IPS-18c (cell line): Measurements from ENCODE around the gene THSD7A.
"Not testable (repeated sequence)": the region's sequence is repeated elsewhere in the genome, so short reads cannot be mapped to it uniquely, and the experiment has no call there.

Source experiments
- H3K4me3 ChIP-seq: 2 replicates; pipeline ENCODE4 v1.7.0; 2013; ENCODE audit warnings: low read depth, mild to moderate bottlenecking, low read length, moderate library complexity; ENCODE audit not compliant: insufficient read depth
- H3K9me3 ChIP-seq: one replicate; pipeline ENCODE4 v1.6.1; 2013; ENCODE audit warnings: mild to moderate bottlenecking, low read length, moderate library complexity; ENCODE audit not compliant: control insufficient read depth, insufficient read depth

Gene THSD7A

DNA sequence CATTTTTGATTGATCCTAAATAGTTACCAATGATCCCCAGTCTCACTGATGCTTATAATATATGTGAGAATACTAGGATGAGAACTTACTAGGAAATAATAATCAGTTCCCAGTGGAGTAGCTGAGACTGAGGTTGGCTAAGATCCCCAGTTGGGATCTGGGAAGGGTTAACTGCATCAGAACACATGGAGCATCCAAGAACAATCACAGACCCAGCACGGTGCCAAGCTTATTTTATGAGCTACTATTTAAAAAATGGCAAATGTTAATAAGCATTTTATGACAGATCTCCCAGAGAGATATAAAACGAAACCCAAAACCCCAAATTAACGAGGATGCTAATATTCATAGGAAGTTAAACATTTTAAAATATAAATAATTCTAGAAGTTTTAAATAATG is 379.5 kb downstream of the THSD7A start:
- no peak overlapping the region for H3K4me3 ChIP-seq
- no peaks in the 10 kb centered on the region for H3K9me3 ChIP-seq

DNA sequence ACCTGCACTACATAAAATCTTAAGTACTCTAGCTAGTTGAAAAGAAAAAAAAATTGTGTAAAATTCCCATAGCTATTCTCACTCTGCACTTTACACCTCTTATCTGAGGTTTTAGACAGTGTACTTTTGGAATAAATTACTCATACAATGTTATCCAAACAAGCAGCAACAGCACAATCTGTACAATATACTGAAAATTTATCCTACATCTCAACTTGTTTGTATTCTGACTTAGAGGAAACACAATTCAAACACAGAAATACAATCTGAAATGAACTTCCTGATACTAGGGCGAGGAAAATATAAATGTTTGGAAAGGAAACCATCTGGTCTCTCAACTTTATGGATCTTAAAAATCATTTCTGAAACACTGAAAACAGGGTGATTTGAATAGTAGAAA is 381.7 kb downstream of the THSD7A start:
- H3K9me3 ChIP-seq: no peaks in the 10 kb centered on the region
- H3K4me3 ChIP-seq: no peak overlapping the region

DNA sequence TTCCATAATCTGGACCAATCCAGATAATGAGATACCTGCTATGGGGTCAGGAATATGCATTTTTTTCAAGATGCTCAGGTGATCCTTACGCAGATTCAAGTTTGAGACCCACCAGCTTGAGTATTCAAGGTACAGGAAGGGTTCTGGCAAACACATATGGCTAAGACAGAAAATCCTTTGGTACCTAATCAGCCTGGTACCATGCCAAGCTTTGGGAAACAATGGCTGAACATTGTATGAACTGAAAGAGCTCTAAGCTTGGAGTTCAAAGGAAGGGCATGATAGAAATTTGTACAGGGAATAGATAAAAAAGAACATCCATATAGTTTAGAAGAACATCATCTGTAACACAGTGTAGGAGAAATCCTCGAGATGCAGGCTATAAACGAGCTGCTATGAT is 382.7 kb downstream of the THSD7A start:
- Histone ChIP-seq H3K4me3 (no peak overlapping the region), H3K9me3 (no peaks in the 10 kb centered on the region)

DNA sequence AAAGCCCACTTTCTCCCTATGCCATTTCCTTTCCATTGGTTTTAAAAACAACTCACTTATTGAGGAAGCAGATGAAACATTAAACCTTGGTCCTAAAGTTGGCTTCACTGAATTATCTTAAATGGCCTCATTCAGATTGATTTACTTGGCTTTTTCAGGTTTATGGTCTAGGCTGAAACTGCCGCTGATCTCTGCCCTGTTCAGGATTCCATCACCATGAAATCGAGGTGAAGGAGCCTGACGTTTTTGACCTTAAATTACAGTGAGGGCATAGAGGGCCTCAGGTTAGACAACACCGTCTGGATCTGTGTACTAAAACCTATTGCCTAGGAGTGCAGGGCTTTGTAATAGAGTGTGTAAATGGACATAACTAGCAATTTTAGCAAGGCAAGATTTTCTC is 383.7 kb downstream of the THSD7A start:
- H3K9me3 ChIP-seq: no peaks in the 10 kb centered on the region
- H3K4me3 ChIP-seq: no peak overlapping the region

DNA sequence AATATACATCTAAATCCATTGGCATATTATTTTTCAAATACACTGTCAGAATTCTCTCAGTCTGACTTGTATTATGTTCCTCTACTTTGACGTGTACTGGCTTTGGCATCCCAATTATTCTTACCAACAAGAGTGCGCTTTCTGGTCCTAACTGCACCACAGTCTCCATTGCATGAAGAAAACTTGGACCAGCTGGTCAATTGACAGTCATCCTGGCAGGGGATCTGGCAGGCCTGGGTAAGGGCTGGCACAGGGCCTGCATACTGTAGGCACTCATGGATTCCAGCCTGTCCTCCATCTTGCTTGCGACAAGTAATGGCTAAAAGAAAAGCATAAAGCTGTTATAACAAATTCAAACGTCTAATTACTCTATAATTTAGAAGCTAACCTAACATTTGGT is 384.9 kb downstream of the THSD7A start:
- no peaks in the 10 kb centered on the region for H3K9me3 ChIP-seq
- no peak overlapping the region for H3K4me3 ChIP-seq

DNA sequence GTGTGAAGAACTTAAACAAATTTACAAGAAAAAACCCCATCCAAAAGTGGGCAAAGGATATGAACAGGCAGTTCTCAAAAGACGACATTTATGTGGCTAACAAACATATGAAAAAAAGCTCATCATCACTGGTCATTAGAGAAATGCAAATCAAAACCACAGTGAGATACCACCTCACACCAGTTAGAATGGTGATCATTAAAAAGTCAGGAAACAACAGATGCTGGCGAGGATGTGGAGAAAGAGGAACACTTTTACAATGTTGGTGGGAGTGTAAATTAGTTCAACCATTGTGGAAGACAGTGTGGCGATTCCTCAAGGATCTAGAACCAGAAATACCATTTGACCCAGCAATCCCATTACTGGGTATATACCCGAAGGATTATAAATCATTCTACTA is 388.1 kb downstream of the THSD7A start:
- H3K4me3 ChIP-seq: not testable (repeated sequence)

DNA sequence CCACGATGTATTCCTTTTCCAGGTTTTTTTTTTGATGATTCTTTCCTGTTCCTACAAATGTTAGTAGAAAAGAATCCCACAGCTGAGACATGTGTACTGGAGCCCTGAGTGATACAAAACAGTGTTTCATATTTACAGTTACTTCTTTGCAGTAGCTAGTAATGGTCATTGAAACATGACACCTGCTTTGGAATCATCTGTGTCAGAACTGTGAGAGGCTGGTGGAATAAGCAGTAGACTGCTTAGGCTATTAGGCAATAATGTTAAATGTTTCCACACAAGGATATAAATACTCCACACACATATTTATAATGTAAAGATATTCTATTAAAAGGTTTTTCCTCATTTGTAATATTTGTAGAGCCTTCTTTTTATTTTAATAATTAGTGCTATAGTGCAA is 394.0 kb downstream of the THSD7A start:
- H3K4me3 ChIP-seq: no peak overlapping the region

More for the DNA sequence above, 388.1 kb downstream of the THSD7A start:
- H3K9me3 ChIP-seq: not testable (repeated sequence)

DNA sequence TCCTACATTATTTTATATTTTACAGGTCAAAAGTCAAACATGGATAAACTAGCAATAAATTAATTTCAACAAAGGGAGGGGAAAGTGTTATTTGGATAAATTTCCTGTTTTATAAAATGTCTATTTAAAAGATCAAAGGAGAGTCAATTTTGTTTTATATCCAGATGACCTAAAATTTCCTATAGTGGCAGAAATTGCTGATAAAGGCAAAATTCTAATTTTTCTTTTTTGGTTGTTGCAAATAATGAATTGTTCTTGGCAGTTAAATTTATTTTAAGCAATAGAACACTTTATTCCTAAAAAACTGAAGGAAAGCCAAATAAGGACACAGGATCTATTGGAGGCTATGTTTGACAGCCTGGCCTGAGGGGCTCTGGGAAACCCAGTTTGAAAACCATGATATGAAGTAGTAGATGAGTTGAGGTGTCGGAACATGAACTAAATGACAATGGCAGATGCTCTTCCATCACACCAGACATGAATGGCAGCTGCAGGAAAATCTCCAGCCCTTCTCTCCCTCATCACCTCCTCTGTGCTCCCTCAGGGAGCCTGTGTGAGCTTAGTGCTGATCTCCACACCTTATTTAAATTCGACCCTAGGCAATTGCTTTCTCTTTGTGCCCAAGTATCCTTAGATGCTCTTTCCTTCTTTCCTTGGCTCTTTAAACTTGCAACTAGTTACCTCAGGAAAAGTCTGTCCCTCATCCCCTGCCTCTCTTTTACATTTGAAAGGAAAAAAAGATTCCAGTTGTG is 395.0 kb downstream of the THSD7A start:
- Histone ChIP-seq H3K9me3 (no peaks in the 10 kb centered on the region), H3K4me3 (no peak overlapping the region)

More for the DNA sequence above, 394.0 kb downstream of the THSD7A start:
- no peaks in the 10 kb centered on the region for H3K9me3 ChIP-seq

DNA sequence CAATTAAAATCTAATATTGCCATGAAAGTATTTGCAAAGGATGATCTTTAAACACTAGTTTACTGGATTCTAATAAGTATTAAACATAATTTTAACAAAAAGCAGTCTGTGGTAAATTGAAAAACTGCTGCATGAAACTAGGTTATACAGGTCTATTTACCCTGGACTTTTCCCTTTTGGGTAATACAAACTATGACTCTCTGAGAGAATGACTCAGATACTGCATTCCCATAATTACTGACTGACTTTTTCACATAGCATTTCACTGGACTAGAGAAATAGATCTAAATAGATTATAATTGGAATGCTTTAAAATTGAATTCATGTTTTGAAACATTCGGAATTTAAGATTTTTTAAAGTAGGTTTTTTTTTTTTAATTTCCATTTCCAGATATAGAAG is 395.7 kb downstream of the THSD7A start:
- Histone ChIP-seq H3K9me3 (no peaks in the 10 kb centered on the region), H3K4me3 (no peak overlapping the region)

DNA sequence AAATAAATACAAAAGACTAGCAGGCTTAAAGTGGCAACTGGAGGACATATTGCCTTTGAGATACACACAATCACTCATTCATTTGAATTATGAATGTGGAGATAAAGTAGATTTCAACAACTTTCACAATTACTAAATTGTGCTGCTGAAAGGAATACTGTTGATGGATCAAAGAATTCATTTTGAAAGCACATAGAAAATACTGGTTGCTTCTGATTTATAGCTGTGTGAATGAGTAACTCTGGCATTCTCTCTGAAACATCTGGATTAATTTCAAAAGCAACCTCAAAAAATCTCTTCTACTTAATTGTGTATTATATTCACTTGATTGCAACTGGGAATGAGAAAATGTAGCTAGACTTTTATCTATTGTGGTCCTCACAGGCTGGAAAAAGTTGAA is 397.6 kb downstream of the THSD7A start:
- Histone ChIP-seq H3K9me3 (no peaks in the 10 kb centered on the region), H3K4me3 (no peak overlapping the region)

DNA sequence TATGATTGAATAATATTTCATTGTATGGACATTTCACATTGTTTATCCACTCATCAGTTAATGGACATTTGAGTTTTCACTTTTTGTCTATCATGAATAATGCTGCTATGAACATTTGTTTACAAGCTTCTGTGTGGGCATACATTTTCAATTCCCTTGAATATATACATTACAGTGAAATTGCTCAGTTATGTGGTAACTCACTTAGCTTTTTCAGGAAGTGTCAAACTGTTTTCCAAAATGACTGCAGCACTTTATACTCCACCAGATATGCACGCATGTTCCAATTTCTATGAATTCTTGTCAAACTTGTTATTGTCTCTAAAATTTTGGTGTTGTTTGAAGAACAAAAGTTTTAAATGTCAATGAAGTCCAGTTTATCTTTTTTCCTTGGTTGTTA is 401.2 kb downstream of the THSD7A start:
- no peaks in the 10 kb centered on the region for H3K9me3 ChIP-seq
- no peak overlapping the region for H3K4me3 ChIP-seq

DNA sequence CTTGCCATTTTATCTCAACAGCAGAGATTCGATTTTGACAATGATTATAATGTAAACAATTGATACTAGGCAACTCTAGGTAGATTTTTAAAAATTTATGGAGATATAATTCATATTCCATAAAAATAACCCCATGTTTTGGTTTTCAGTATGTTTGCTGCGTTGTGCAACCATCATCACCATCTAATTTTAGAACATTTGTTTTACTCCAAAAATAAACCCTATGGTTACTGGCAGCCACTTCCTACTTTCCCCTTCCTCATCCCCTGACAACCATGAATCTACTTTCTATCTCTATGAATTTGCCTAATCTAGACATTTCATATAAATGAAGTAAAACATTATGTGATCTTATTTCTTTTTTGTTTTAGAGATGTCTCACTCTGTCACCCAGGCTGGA is 401.9 kb downstream of the THSD7A start:
- Histone ChIP-seq H3K9me3 (no peaks in the 10 kb centered on the region), H3K4me3 (no peak overlapping the region)

DNA sequence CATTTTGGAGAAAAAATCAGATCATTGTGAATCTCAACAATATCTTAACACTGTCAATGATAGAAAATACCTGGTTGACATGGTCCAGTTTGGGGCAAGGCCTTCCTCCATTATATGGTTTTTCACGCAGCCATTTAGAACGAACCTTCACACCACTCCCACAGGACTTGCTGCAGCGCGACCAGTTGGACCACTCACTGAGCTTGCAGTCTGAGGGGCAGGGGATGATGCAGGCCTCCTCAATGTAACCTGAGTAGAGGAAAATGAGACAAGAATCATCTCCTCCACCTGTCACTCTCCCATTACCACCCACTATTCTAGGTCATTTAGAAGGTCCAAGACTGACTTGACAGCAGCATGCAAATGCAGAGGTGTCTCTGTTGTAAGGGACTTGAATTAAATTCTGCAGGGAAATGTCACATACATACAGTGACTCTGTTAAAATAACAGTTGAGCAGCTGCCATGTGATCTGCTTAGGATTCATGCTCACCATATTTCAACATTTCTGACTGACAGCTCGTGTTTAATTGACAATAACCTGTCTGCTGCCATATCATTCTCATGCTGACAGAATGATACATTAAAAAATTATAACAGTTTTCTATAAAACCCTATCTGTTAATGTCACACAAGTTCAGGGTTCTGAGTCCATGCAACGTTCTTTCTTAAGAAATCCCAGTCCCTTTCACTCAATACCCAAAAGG is 403.0 kb downstream of the THSD7A start:
- H3K9me3 ChIP-seq: no peaks in the 10 kb centered on the region
- no peak overlapping the region for H3K4me3 ChIP-seq

DNA sequence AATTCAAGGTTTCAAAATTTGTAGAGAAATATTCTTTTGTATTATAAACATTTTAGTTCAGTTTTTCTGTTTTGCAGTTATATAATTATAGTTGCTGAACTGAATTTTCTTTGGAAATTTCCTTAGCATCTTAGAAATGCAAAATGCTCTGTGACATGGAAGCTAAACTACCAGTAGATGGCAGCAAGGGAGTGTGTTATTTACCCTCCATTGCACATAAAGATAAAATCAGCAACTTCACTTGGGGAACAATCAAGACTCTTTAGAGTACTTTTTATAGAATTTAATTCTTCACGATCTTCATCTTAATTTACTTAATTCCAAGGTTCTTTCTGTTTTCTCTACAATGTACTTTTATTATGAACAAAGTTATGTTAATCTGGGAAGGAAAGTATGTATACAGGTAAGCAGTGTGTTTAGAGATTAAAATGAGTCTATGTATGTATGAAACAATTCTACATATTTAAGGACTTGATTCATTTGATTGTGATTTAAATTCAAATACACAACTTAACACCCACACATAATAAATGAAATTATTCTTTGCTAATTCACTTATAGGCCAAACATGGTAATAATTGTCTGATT is 404.2 kb downstream of the THSD7A start:
- H3K9me3 ChIP-seq: no peaks in the 10 kb centered on the region
- no peak overlapping the region for H3K4me3 ChIP-seq

DNA sequence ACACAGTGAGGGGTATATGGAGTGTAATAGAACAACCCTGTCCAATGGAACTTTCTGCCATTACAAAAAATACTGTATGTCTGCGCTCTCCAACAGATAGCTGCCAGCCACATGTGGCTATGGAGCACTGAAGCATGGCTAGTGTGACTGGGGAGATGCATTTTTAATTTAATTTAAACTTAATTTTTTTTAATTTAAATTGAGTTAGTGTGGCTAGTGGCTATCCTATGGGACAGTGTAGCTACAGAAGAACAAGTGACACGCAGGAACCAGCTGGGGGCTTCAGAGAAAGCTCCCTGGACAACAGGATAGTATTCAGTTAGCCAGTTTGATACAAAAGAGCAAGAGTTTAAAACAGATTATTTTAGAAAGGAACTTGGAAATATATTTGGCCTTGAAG is 408.0 kb downstream of the THSD7A start:
- Histone ChIP-seq H3K9me3 (peaks cover 6% of the 10 kb centered on the region), H3K4me3 (no peak overlapping the region)

DNA sequence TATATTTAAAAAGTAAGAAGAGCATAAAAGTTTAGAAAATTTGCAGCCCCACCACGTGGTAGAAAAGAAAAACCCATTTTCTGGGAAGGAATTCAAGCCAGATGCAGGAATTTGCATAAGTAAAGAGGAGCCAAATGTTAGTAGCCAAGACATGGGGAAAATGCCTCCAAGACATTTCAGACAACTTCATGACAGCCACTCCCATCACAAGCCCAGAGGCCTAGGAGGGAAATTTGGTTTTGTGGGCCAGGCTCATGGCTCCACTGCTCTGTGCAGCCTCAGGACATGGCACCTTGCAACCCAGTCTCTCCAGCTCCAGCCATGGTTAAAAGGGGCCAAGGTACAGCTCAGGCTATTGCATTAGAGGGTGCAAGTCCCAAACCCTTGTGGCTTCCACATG is 411.9 kb downstream of the THSD7A start:
- Histone ChIP-seq H3K9me3 (peaks cover 6% of the 10 kb centered on the region), H3K4me3 (no peak overlapping the region)

DNA sequence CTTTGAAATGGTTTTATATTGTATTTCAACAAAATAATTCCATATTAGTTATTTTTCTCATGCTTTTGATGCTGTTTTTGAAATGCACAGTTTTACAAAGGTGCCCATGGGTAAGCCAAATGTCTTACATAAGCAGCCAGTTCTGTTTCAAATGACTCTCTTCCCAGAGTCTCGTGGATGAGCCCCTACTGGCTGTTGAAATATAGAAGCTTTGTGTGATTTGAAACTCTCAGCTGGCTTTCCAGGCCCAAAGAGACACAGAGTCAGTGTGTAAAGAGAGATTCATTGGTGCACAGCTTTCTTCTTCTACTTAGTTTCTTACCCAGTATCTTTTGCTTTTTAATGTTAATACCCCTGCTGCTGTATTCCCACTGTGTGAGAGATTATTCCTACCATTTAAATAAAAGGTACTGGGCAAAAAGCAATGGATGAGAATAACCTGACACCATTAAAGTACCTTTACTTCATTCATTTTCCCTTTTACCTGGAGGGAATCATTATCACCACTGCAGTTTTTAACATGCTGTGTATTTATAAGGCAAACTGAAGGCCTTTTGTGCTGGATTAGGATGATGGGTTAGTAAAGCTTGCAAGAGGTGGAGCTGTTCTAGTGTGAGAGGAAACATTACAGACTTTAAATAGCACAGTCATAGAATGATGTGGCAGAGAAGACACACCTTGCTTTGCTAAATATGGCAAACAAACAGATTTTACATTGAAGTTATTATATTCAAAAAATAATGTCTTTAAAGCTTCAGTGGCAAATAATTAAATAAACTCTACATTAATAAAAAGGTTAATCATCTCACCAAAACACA is 415.1 kb downstream of the THSD7A start:
- Histone ChIP-seq H3K9me3 (peaks cover 6% of the 10 kb centered on the region), H3K4me3 (no peak overlapping the region)

DNA sequence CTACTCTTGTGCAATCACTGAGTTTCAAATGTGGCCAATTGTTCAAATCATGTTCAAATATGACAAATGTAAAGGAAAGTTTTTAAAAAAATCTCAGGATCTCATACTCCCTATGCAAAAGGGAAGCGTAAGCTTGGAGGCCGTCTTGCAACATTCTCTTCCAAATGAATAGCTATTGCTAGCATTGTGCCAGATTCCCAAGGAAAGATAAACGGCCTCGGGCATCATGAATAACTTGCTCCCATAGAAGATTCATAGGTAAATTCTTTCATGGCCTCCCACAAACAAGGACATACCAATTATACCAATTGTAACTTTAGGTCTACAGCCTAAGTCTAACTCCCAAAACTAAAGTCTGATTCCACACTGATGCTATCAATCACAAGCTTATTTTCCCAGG is 416.9 kb downstream of the THSD7A start:
- peaks cover 1% of the 10 kb centered on the region for H3K9me3 ChIP-seq
- H3K4me3 ChIP-seq: no peak overlapping the region
